Fibroblast of the conjunctiva (primary cell): ENCODE results near the gene SAAL1.

Source experiments
- DNase-seq: peaks from one replicate; pipeline ENCODE4 v3.0.0-alpha.2; 2010; ENCODE audit warnings: low read depth

SAAL1 gene

DNA sequence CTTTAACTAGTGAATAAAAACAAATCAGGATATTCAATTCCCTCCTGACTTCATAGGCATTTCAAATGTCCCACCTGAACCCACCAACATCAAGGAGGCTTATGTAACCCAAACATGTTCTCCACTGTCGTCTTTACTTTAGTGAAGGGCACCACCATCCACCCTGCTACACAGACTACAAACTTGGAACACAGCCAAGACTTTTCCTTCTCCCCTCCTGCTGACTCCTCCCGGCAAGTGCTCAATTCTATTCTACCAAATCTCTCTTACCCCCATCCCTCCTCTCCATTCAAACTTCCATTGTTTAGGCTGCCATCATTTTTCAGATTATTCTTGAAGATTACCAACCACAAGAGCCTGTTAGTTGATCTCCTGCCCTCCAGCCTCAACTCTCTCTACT is 24.3 kb downstream of the SAAL1 start:
- DNase-seq: no peak

DNA sequence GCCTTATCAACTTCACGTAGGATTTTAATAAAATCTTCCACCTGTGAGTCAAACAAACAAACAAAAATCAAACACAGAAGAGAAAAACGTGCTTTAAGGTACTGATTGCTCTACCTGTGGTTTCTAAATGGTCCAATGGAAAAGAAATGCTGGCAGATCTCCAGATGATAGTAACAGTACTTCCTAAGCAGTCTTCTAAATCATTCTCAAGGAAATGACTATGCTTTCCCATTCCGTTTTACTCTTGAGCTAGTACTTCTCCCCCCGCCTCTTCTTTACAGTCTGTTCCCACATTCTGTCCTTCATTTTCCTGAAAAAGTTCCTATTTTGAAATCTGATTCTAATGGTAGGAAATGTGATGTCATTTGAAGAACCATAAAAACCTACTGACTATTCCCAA is 25.4 kb downstream of the SAAL1 start:
- no peak for DNase-seq

DNA sequence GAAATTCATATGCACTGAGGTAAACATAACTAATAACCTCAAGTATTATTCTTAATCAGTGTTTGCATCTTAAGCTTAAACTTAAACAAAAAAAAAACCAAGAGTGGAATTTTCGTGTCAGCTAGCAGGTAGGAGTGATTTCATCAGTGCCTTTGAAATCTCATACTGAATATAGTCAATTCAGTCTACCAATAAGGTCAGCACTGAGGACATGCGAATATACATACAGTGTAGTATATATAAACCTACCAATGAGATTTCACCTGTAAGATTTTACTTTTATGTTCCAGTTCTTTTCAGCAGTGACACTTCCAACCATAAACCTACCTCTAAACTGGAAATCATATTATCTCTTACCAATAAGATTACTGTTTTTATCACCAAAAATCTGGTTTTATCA is 27.0 kb downstream of the SAAL1 start:
- DNase-seq: no peak

DNA sequence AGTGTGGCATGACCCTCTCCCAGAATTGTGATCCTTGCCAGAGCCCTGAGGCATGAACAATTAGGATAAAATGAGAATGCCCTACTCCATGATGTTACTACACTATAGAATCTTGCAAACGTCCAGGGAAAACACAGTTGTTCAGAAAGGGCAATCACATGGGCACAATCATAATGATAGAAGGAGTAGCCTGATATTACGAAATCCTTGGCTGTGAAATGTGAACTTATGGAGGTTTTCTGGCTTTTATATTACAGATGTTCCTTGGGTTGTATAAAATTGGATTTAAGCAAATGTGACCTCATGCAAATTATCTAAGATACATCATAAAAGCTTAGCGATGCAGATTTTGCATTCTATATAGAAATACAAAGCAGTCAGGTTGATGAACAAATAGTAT is 30.4 kb downstream of the SAAL1 start:
- no peak for DNase-seq

DNA sequence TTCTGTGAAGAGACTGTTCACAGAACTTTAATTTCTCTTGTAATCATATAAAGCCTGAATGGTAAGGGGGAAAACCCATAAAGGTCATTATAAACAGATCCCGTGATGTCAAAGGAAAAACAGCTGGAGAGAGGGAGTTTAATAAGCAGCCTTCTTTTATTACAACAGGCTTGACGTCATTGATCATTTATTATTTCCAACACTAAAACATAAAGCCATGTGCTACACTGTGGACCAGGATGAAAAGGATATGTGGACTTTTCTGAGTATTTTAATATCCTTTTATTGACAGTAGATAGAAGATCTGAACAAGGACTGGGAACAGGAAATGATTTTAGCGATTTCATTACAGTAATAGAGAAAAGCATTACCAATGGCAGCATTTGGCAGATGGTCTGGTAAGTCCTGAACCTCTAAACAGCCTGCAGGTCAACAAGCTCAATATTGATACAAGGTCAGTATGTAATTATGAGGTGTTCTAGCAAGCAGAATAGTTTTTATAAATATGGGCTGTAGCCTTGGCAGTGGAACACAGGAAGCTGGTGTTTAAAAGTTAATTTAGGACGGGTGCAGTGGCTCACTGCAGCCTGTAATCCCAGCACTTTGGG is 34.7 kb downstream of the SAAL1 start:
- no peak for DNase-seq

- no peak for DNase-seq
These were observed 38.5 kb downstream of the SAAL1 start for GRCh38 chr11:18067372-18067771.

- DNase-seq: no peak
These were observed 39.3 kb downstream of the SAAL1 start for GRCh38 chr11:18066626-18067025.

DNA sequence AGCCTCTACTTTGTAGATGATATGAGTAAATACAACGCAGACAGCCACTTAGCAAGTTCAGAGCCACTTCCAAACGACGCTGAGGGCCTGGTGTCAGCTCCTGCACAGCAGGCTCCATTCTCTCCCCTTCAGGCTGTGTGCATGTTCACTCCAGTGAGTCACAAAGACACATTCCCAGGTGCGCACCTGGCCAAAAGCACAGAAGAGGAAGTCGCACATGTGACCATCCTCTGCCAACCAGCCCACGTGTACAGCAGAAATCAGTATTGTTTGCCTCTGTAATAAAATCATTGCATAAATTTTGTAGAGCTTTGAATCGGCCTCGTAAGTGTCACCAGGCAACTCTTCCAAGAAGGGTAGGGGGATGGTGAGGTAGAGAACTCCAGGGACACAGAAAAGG is 40.3 kb downstream of the SAAL1 start:
- DNase-seq: no peak

GRCh38 chr11:18064450-18065054 is 41.3 kb downstream of the SAAL1 start:
- DNase-seq: no peak

GRCh38 chr11:18063862-18064434 is 41.9 kb downstream of the SAAL1 start:
- no peak for DNase-seq

GRCh38 chr11:18063125-18063524 is 42.8 kb downstream of the SAAL1 start:
- no peak for DNase-seq

DNA sequence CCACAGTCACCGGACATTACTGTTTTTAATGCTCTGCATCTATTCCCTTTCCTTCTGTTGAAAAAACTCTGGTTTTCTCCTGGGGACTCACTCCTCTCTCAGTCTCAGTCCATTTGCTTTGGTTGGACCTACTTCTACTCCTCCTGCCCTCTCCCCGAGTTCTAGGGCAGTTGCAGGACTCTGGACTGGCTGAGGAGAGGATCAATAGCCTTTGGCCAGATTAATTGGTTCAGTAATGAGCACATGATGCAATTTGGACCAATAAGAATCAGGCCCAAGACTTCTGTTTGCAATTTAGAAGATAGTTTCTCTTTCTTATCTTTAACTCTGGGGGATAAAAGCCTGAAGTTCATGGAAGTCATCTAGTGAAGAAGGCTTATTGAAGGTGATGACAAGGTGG is 44.5 kb downstream of the SAAL1 start:
- no peak for DNase-seq

- DNase-seq: no peak
These were observed 49.2 kb downstream of the SAAL1 start for GRCh38 chr11:18056561-18057181.

- DNase-seq: no peak
These were observed 51.3 kb downstream of the SAAL1 start for GRCh38 chr11:18054511-18055103.

DNA sequence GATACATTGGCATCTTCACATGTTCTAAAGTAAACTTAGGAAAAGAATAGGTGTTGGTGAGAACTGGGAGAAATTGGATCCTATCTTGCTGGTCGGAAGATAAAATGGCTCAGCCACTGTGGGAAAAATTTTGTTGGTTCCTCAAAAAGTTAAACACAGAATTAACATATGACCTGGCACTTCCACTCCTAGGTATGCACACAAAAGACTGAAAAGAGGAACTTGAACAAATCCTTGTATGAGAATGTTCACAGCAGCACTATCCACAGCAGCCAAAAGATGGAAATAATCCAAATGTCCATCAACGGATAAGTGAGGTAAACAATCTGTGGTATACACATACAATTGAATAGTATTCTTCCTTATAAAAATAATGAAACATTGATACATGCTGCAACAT is 55.0 kb downstream of the SAAL1 start:
- no peak for DNase-seq

GRCh38 chr11:18046116-18046777 is 59.6 kb downstream of the SAAL1 start, which contains the start of gene TPH1:
Gene TPH1, minus strand, starts transcription at chr11:18046269. Its CDS starts 5,507 bp downstream, at chr11:18040762.
- no peak for DNase-seq

DNA sequence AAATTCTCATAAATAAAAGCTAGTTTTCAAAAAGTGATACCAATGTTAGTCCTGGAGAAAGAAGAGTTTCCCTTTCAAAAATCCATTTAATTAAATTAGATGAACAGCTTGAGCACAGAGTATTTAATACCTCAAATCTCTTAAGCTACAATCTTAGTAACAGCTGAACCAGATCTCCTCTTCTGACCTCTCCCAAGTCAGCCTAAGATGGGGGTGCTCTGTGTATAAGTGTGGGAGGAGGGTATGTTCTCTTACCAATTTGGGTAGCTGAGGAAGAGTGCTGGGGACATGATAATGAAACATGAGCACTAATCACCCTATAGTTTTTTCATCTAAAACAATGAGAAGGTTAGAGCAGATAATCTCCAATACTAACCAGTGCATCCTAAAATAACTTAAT is 69.4 kb downstream of the SAAL1 start:
- DNase-seq: no peak
